NCI-H2227 (cell line): ENCODE data around the gene AGBL2.
"Not testable (repeated sequence)": the region's sequence is repeated elsewhere in the genome, so short reads cannot be mapped to it uniquely, and the experiment has no call there.

ENCODE experiments used
- DNase-seq: peaks from one replicate; lab custom pipeline; 2025; ENCODE audit not compliant: unreplicated experiment; lab: John Stamatoyannopoulos, UW

Gene AGBL2, protein sequence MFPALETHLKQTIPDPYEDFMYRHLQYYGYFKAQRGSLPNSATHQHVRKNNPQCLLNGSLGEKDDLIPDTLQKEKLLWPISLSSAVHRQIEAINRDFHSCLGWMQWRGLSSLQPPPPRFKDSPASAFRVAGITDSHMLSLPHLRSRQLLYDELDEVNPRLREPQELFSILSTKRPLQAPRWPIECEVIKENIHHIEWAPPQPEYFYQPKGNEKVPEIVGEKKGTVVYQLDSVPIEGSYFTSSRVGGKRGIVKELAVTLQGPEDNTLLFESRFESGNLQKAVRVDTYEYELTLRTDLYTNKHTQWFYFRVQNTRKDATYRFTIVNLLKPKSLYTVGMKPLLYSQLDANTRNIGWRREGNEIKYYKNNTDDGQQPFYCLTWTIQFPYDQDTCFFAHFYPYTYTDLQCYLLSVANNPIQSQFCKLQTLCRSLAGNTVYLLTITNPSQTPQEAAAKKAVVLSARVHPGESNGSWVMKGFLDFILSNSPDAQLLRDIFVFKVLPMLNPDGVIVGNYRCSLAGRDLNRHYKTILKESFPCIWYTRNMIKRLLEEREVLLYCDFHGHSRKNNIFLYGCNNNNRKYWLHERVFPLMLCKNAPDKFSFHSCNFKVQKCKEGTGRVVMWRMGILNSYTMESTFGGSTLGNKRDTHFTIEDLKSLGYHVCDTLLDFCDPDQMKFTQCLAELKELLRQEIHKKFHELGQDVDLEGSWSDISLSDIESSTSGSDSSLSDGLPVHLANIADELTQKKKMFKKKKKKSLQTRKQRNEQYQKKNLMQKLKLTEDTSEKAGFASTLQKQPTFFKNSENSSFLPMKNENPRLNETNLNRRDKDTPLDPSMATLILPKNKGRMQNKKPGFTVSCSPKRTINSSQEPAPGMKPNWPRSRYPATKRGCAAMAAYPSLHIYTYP

GRCh38 chr11:47715082-47715669 is at the start of gene AGBL2:
AGBL2 (minus strand) TSS chr11:47715369; CDS start chr11:47714650, 719 bp downstream.
- DNase-seq: peak; percentile 87

- not testable (repeated sequence) for DNase-seq
Observed at GRCh38 chr11:47759291-47759690, 44.1 kb upstream of the AGBL2 start.

- no peak for DNase-seq
Observed at GRCh38 chr11:47756208-47756607, 41.0 kb upstream of the AGBL2 start.

GRCh38 chr11:47750725-47751124 is 35.6 kb upstream of the AGBL2 start:
- no peak for DNase-seq

GRCh38 chr11:47742494-47742893 is 27.3 kb upstream of the AGBL2 start:
- DNase-seq: not testable (repeated sequence)

GRCh38 chr11:47737817-47738216 is 22.6 kb upstream of the AGBL2 start:
- not testable (repeated sequence) for DNase-seq

- no peak for DNase-seq
Observed at GRCh38 chr11:47732271-47732670, 17.1 kb upstream of the AGBL2 start.

- DNase-seq: no peak
Observed at GRCh38 chr11:47731475-47731874, 16.3 kb upstream of the AGBL2 start.

- no peak for DNase-seq
Observed at GRCh38 chr11:47726878-47727514, 11.8 kb upstream of the AGBL2 start.

GRCh38 chr11:47726118-47726442 is 10.9 kb upstream of the AGBL2 start:
- DNase-seq: no peak

DNA sequence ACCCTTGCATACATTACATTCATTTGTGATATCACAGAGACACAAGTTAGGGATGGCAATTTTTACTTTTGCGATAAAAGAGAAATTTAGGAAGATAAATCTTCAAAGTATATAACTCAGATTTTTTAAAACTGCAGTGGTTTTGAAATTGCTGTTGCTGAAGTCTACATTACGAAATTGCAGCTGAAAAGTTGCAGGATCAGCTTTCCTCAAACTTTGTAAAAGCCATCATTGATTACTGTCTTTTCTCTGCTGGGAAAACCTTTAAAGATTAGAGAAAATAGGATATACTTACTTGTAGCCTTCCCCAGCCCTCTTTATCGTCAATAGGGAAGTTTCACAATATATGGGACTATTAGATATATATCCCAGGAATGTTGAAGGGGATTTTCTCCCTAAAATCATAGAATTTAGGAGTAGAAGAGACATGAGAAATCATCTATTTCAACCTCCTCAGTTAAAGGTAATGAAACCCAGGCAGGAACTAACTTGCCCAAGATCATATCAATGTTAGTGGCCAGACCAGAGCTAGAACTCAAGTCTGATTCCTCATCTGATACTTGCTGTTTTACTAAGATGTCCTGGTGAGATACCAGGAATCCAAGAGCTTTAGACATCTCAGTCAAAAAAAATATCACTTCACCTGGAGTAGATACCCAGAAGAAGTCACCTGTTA is 10.4 kb upstream of the AGBL2 start:
- DNase-seq: no peak

DNA sequence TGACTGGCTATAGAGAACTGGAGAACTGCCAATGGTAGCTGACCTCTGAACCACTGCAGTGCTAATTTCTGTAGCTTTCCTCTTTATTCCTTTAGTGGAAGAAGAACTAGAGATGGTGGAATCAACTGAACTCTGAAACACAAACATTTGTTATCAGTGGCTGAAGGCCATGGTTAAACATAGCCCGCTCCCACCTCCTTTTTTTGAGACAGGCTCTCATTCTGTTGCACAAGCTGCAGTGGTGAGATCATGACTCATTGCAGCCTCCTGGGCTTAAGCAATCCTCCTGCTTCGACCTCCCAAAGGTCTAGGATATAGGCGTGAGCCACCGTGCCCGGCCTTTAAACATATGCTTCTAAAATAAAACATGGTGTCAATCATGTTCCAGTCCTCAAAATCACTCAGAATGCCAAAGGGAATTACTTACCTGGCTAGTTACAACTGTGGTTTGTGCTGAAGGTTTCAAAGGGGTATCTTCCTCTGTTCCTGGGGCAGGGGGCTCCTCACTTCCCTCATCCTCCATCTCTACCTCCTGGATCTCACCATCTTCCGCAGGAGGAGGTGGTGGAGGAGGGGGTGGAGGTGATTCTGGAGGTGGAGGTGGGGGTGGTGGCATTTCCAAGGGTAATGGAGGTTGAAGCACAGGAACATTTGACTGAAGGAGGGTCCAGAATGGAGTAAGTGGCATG is 9.0 kb upstream of the AGBL2 start:
- peak; percentile 72 for DNase-seq

- DNase-seq: no peak
Observed at GRCh38 chr11:47723041-47723440, 7.9 kb upstream of the AGBL2 start.

DNA sequence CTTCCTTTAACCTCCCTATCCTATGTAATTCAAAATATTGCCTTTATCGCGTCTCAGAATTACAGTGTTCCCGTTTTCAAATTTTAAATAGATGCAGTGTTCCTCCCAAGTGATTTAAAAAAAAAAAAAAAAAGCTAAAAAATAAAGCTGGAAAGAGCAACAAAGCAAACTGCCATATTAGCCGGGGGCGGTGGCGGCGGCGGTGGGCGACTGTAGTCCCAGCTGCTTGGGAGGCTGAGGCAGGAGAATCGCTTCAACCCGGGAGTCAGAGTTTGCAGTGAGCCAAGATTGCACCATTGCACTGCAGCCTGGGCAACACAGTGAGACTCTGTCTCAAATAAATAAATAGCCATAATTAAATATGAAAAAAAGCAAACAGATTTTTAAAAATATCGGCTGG is 5.5 kb upstream of the AGBL2 start:
- no peak for DNase-seq

GRCh38 chr11:47716692-47717091 is 1.5 kb upstream of the AGBL2 start:
- DNase-seq: no peak

DNA sequence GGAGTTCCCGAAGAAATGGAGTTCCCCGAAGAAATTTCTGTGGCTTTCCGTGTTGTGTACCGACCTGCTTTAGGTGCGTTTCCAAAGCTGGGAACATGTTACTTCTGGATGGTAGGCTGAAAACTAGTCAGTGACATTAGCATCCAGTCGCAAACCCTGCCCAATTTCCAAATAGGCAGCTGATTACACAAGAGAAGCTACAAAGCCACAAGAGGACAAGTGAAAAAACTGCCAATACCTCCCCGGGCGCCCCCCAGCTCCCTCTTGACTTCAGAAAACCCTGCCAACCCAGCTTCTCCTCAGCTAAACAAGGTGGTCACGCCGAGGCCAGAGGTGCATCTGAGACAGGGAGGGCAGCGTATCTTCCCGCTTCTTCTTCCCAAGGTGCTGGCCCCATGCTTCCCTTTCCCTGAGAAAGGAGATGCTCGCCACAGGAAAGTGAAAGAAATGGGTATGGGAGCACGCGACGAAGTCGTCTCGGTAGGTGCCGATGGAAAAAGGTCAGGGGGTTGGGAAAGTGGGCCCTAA is 551 bp downstream of the AGBL2 start:
- DNase-seq: peak; percentile 57

- no peak for DNase-seq
Observed at GRCh38 chr11:47711816-47712215, 3.4 kb downstream of the AGBL2 start.

DNA sequence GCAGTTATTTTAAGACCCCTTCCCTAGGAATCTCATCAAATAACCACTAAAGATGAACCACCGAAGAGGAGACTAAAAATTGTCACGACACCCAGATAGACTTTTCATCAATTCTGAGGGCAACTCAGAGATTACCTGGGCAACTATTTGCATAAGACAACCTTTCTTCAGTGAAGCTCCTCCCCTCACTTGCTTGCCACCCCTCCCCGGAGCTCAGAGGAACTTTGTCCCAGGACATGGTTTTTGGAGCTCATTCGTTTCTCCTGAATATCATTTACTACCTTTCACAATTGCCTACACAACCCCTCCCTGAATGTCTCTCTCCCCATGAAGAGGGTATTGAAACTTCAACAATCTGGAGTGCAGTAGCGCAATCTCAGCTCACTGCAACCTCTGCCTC is 3.9 kb downstream of the AGBL2 start:
- no peak for DNase-seq

DNA sequence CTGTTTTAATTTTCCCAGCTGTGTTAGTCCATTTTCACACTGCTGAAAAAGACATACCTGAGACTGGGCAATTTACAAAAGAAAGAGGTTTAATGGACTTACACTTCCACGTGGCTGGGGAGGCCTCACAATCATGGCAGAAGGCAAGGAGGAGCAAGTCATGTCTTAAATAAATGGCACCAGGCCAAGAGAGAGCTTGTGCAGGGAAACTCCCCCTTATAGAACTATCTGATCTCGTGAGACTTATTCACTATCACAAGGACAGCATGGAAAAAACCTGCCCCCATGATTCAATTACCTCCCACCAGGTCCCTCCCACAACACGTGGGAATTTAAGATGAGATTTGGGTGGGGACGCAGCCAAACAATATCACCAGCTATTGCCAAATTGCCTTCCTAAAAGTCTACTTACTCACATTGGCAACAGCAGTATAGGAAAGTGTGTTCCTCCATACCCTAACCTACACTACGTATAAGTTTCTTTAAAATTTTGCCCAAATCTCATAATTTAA is 7.8 kb downstream of the AGBL2 start:
- not testable (repeated sequence) for DNase-seq

- DNase-seq: no peak
Observed at GRCh38 chr11:47705721-47706120, 9.4 kb downstream of the AGBL2 start.
